SJCRH30 (cell line): ENCODE measurements around the gene PTGDS. TPM values are rescaled to one million over a fixed set of nuclear protein-coding genes. Genes with fewer than 3 reads are reported as not detected.

Experiments
- DNase-seq, 2 experiments: peaks; one replicate each; pipeline ENCODE4 v3.0.0-alpha.2; 2015 to 2020
- H3K27ac ChIP-seq: fragments of 250-450 bp; sonication (Bioruptor Pico); 2 replicates; pipeline ENCODE4 v1.5.1; 2020; ENCODE audit warnings: mild to moderate bottlenecking, moderate library complexity
- H3K27me3 ChIP-seq: fragments of 250-450 bp; sonication (Bioruptor Pico); 2 replicates; pipeline ENCODE4 v1.5.1; 2020; ENCODE audit warnings: mild to moderate bottlenecking, moderate library complexity
- H3K36me3 ChIP-seq: fragments of 250-450 bp; sonication (Bioruptor Pico); 2 replicates; pipeline ENCODE4 v1.5.1; 2020; ENCODE audit warnings: mild to moderate bottlenecking, moderate library complexity
- H3K4me1 ChIP-seq: fragments of 250-450 bp; sonication (Bioruptor Pico); 2 replicates; pipeline ENCODE4 v1.5.1; 2020; ENCODE audit warnings: mild to moderate bottlenecking, moderate library complexity
- H3K4me3 ChIP-seq: fragments of 250-450 bp; sonication (Bioruptor Pico); 2 replicates; pipeline ENCODE4 v1.5.1; 2020; ENCODE audit warnings: mild to moderate bottlenecking, moderate library complexity
- H3K9me3 ChIP-seq: fragments of 250-450 bp; sonication (Bioruptor Pico); replicated peaks from 2 replicates; pipeline ENCODE4 v1.5.1; 2020; ENCODE audit warnings: mild to moderate bottlenecking, moderate library complexity
- total RNA-seq: library from RNA; depleted of rRNA; stranded (reverse); fragments of >200 nt; shearing (Covaris generic); gene quantifications from 2 replicates; pipeline ENCODE4 v1.2.3, GENCODE V29; 2014

PTGDS gene
- total RNA-seq, 1 experiment from 2014 or later = not detected

DNA sequence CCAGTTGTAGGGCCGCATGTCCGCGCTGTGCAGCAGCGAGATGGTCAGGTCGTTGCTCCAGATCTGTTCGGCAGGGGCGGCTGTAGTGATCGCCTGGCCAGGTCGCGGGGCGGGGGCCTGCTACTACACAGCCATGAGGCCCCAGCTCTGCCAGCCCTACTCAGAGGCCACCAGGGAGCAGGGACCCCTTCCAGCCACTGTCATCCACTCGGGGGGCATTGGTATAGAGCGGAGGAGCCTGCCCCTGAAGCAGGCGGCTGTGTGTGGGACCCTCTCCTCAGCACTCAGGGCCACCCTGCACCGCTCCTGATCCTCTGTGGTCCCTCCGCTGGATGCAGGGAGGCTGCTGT, 34.4 kb upstream of the PTGDS start:
- no peak for DNase-seq
- Histone ChIP-seq H3K4me1 (peaks cover 3% of the 10 kb centered on the region; the same call in 1 of the 2 replicates), H3K9me3 (0 out of 2 replicates have a peak, but pooled peaks cover 2% of the 10 kb centered on the region), H3K4me3 (no peak overlapping the region), H3K36me3 (peaks cover 41% of the 10 kb centered on the region), H3K27ac (no peak overlapping the region), H3K27me3 (peaks cover 7% of the 10 kb centered on the region; the same call in 1 of the 2 replicates)

DNA sequence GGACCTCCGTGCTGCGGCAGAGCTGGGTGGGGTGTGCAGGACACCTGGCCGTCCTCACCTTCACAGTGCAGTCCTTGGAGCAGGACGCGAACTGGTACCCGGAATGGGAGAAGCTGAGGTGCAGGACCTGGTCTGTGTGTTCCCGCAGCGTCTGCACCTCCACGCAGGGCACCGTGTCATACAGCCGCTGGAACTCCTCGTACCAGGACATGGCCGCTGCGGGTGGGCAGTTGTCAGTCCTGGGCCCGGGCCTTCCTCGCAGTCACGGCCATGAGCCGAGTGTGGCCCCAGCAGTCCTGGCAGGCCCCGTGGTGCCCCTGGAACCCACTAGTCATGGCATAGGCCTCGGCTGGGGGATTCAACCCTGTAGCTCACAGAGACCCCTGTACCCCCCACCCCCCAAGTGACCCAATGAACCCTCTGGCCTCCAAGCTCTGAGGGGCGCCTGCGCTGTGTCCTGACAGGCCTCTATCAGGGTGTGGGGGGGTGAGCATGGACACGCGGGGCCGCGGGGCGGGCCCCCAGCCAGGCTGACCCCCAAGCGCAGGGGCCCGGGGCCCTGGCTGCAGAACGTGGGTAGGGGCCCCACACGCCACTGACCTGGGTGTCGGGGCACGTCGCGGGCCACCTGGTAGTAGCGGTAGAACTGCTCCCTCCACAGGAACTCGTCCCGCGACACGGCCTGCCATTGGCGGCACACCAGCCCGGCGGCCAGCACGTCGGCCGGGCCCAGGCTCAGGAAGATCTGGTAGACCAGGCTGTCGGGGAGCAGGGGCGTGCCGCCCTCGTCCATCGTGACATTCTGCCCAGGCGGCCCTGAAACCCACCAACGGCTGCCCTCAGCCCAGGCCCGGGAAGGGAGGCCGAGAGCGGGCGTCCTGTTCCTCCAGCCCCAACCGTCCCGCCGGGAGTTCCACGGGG, 33.8 kb upstream of the PTGDS start:
- peak overlapping the region; percentile 74 for H3K4me3 ChIP-seq
- H3K27me3 ChIP-seq = peaks cover 7% of the 10 kb centered on the region; the same call in 1 of the 2 replicates
- H3K27ac ChIP-seq = no peak overlapping the region
- H3K4me1 ChIP-seq = peaks cover 3% of the 10 kb centered on the region; the same call in 1 of the 2 replicates
- peaks cover 39% of the 10 kb centered on the region for H3K36me3 ChIP-seq
- 0 out of 2 replicates have a peak, but pooled peaks cover 2% of the 10 kb centered on the region for H3K9me3 ChIP-seq
- DNase-seq = peak; percentile 52

DNA sequence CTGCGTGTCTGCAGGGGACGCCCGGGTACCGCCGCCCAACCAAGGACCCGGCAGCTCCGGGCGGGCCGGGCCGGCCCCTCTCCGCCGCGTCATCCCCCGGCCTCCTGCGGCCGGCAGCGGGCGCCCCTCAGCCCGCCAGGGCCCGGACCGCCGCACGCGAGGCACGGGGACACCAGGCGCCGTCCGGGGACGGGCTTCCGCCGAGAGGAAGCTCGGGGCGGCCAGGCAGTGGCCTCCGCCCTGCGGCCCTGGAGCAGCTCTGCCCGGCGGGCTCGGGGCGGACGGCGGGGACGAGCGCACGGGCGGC, 33.1 kb upstream of the PTGDS start:
- H3K27ac ChIP-seq = no peak overlapping the region
- 0 out of 2 replicates have a peak, but pooled peaks cover under 1% of the 10 kb centered on the region for H3K9me3 ChIP-seq
- peaks cover 34% of the 10 kb centered on the region for H3K36me3 ChIP-seq
- H3K27me3 ChIP-seq = peaks cover 7% of the 10 kb centered on the region; the same call in 1 of the 2 replicates
- peak overlapping the region; percentile 74 for H3K4me3 ChIP-seq
- peaks cover 3% of the 10 kb centered on the region; the same call in 1 of the 2 replicates for H3K4me1 ChIP-seq
- no peak for DNase-seq

DNA sequence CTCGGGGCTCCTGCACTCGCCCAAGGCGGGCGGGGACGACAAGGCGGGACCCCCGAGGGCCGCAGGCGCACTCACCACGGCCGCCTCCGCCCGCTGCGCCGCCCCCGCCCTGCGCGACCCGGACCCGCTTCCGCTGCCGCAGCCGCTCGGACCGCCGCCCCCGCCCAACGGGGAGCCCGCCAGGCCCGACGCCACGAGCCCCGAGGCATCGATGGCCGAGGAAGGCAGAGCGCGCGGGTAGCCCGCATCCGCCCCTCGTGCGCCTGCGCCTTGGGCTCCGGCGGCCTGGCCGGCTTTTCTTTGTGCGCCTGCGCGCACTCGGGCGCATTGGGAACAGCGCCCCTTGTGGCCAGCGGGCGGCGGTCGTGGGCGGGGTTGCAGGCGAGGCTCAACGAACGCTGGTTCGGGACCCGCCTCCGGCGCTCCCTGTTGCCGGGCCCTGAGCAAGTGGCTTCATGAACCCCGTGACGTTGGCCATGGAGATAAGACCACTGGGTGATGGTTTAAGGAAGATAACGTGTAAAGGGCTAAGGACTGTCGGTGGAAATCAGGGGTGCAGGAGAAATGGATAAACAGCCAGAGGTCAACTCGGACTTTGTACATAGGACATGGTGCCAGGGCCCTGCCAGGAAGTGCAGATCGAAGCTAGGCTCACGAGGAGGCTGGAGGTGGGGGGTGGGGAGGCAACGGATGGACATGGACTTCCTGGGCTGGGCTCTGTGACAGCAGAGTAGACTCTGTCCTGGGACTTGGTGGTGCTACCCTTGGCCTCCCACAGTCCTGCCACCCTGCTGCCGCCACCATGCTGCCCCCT, 32.6 kb upstream of the PTGDS start, which contains the start of the genes C8G and FBXW5:
C8G (plus strand) TSS at position 725 of the 814 bp plus-strand sequence; CDS start at position 803, 78 bp downstream.
FBXW5 (minus strand) TSS at position 220 of the 814 bp plus-strand sequence. CDS start 655 bp downstream, outside the sequence.
- Histone ChIP-seq H3K36me3 (peaks cover 29% of the 10 kb centered on the region), H3K27ac (no peak within 1 kb of the TSS), H3K4me1 (peaks cover 3% of the 10 kb centered on the region; the same call in 1 of the 2 replicates), H3K9me3 (no peaks in the 10 kb centered on the region), H3K4me3 (peak within 1 kb of the TSS; percentile 74), H3K27me3 (peaks cover 7% of the 10 kb centered on the region; the same call in 1 of the 2 replicates)
- peak; percentile 95 to 97 for DNase-seq

DNA sequence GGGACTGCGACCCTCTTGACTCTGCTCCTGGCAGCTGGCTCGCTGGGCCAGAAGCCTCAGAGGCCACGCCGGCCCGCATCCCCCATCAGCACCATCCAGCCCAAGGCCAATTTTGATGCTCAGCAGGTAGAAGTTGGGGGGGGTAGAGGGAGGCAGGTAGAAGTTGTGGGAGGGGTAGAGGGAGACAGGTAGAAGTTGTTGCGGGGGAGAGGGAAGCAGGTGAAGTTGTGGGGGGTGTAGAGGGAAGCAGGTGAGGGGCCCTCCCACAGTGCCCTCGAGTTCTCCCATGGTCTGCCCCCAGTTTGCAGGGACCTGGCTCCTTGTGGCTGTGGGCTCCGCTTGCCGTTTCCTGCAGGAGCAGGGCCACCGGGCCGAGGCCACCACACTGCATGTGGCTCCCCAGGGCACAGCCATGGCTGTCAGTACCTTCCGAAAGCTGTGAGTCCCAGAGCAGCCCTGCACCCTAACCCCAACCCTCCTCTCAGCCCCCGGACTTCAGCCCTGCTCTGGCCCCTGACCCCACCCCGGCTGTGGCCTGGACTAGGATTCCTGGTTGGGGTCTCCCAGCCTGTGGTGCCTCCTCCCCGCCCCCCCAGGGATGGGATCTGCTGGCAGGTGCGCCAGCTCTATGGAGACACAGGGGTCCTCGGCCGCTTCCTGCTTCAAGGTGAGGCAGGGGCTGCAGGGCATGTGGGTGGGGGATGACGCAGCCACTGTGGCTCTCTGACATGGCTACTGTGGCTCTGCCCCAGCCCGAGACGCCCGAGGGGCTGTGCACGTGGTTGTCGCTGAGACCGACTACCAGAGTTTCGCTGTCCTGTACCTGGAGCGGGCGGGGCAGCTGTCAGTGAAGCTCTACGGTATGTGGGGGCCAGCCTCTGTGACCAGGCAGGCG, 31.7 kb upstream of the PTGDS start:
- Histone ChIP-seq H3K27me3 (peaks cover 9% of the 10 kb centered on the region; the same call in 1 of the 2 replicates), H3K9me3 (no peaks in the 10 kb centered on the region), H3K36me3 (peaks cover 22% of the 10 kb centered on the region), H3K27ac (no peak overlapping the region), H3K4me3 (no peak overlapping the region), H3K4me1 (peaks cover 3% of the 10 kb centered on the region; the same call in 1 of the 2 replicates)
- DNase-seq = no peak

DNA sequence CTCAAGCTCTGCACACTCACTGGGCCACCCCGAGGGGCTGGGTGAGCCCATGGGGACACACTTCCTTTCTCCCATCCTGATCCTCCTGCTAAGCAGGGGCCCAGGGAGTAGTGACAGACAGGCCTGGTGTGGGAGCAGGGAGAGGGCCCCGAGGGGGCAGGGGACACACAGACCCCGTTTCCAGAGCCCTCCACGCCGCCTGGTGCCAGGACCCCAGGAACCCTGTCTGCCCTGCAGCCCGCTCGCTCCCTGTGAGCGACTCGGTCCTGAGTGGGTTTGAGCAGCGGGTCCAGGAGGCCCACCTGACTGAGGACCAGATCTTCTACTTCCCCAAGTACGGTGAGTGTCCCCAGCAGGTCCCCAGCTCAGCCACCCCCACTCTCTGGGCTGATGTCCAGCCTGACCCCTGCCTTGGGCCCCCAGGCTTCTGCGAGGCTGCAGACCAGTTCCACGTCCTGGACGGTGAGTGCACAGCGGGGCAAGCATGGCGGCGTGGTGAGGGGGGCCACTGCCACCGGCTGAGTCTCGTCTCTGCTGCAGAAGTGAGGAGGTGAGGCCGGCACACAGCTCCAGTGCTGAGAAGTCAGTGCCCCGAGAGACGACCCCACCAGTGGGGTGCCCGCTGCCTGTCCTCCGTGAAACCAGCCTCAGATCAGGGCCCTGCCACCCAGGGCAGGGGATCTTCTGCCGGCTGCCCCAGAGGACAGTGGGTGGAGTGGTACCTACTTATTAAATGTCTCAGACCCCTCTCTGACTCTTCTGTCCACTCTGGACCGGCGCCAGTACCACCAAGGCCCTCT, 30.9 kb upstream of the PTGDS start:
- Histone ChIP-seq H3K27ac (no peak overlapping the region), H3K9me3 (no peaks in the 10 kb centered on the region), H3K27me3 (peaks cover 15% of the 10 kb centered on the region; the same call in 1 of the 2 replicates), H3K36me3 (peaks cover 14% of the 10 kb centered on the region), H3K4me3 (no peak overlapping the region), H3K4me1 (peaks cover 3% of the 10 kb centered on the region; the same call in 1 of the 2 replicates)
- DNase-seq = peak in 1 of 2 experiments; percentile 4

DNA sequence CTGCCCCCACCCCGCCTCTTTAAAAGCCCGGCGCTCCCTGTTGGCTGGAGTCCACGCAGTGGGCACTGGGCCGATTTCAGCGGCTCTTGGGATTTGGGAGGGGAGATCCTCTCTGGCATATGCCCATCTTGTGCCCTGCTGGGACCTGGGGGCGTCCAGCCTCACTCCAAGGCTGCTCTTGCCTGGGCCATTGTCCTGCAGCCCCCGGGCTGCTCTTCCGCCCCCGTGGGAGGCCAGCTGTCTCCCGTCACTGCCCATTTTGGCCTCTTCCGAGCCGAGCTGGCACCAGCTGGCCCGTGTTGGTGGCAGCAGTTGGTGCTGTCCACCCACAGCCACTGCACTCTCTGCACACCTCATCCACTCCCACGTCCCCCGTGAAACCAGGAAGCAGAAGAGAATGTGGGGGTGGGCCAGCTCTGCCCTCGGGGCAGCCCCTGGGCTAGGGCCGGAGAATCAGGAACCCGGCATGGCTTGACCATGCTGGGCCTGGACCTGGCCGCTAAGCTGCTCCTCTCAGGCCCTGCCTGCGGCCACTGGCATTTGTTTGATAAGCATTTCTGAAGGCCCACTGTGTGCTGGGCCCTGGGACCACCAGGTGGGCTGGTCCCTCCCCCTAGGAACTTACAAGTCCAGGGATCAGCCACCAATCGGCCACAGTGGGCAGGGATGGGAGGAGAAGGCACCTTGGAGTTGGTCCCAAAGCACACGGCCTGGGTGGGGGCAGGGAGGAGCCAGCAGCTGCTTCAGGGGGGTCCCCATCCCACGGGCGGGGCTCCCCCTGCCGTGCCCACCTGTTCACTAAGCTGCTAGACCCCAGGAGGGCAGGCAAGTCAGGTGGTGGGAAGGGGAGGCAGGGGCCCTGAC, 30.0 kb upstream of the PTGDS start:
- Histone ChIP-seq H3K4me1 (peaks cover 3% of the 10 kb centered on the region; the same call in 1 of the 2 replicates), H3K27me3 (peaks cover 21% of the 10 kb centered on the region), H3K4me3 (no peak overlapping the region), H3K9me3 (no peaks in the 10 kb centered on the region), H3K36me3 (peaks cover 6% of the 10 kb centered on the region), H3K27ac (no peak overlapping the region)
- peak in 1 of 2 experiments; percentile 14 for DNase-seq

DNA sequence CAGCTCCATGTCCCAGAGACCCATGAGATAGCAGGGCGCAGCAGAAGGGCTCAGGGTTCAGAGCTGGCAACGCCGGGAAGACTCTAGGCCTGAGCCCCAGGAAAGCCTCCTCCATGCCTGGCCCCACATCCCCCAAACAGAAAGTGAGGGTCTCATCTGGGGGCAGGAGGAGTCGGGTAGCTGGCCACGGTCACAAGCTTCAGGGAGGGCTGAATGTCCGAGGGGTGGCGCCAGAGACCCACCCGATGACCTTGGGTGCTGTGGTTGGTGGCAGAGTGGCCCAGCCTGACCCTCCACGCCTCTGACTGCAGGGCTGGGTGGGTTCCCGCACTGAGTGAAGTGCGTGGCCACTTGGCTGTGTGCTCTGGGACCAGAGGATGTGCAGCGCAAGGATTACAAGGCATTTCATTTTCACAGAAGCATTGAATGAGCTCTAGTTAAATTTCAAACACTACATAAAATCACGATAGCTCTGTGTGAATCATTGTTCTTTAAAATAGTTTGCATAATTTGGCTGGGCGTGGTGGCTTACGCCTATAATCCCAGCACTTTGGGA, 29.3 kb upstream of the PTGDS start:
- peak; percentile 64 to 72 for DNase-seq

DNA sequence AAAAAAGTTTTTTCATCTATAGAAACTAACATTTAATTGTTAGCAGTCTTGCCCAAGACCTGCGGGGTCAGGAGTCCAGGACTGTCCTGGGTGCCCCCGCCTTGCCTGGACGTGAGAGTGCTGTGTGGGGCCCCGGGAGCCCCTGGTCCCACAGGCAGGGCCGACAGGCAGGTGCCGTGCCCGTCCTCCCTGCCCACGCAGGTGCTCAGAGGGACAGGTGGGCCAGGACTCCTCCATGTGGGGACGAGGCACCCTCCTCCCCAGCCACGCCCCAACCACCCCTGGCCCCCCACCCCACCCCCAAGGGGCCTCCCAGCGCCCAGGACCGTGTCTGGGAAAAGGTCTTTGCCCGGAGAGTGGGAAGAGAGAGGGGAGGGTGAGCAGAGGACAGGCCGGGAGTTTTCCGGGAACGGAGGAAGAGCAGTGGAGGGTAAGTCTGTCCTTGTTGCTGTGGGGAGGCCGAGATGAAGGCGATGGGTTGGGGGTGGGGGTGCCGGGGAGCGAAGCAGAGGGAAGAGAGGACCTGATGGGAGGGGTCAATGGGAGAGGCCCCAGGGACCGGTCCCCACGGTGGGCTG, 28.0 kb upstream of the PTGDS start:
- Histone ChIP-seq H3K27me3 (peaks cover 34% of the 10 kb centered on the region), H3K27ac (no peak overlapping the region), H3K36me3 (no peaks in the 10 kb centered on the region), H3K4me3 (peak overlapping the region; percentile 55), H3K9me3 (no peaks in the 10 kb centered on the region), H3K4me1 (no peaks in the 10 kb centered on the region)
- DNase-seq = peak in 1 of 2 experiments; percentile 2

More for the DNA sequence above, 29.3 kb upstream of the PTGDS start:
- Histone ChIP-seq H3K27me3 (peaks cover 26% of the 10 kb centered on the region), H3K27ac (no peak overlapping the region), H3K4me1 (peaks cover 3% of the 10 kb centered on the region; the same call in 1 of the 2 replicates), H3K9me3 (no peaks in the 10 kb centered on the region), H3K4me3 (no peak overlapping the region), H3K36me3 (no peaks in the 10 kb centered on the region)

DNA sequence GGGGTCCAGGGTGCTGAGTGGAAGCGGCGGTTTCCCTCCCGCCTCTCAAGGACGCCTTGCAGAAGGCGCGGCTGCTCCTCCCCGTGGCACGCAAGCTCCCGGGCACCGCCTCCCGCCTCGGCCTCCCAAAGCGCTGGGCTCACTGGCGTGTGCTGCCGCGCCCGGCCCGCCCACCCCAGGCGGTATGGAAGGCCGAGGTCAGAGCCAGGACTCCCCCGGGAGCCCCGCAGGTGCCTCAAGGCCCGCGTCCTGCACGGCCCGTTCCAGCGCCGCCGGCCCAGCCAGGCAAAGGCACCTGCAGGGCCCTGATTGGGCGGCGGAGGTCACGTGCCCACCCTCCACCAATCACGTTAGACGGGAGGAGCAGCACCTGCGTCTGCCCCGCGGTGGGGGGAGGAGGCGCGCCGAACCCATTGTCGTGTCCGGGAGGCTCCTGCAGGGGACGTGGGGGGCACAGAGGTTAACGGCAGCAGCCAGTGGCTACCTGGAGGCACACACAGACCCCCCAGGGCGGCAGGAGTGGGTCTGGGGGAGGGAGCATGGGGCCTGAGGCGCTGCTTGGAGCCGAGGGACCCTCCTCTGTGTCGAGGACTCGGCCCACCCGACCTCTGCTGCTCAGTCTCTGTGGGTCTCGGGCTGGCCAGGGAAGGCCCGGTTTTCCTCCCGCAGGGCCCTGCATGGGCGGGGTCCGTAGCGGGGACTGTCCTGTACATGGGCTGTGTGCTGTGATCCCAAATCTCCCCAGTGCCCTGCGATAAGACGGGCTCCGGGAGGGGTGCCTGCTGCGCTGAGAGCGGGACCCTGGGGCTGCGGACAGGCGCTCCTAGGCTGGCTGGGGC, 27.3 kb upstream of the PTGDS start:
- H3K36me3 ChIP-seq = no peaks in the 10 kb centered on the region
- no peak overlapping the region for H3K27ac ChIP-seq
- peak; percentile 83 to 90 for DNase-seq
- no peaks in the 10 kb centered on the region for H3K9me3 ChIP-seq
- peaks cover 38% of the 10 kb centered on the region for H3K27me3 ChIP-seq
- H3K4me1 ChIP-seq = no peaks in the 10 kb centered on the region
- H3K4me3 ChIP-seq = peak overlapping the region; percentile 55

DNA sequence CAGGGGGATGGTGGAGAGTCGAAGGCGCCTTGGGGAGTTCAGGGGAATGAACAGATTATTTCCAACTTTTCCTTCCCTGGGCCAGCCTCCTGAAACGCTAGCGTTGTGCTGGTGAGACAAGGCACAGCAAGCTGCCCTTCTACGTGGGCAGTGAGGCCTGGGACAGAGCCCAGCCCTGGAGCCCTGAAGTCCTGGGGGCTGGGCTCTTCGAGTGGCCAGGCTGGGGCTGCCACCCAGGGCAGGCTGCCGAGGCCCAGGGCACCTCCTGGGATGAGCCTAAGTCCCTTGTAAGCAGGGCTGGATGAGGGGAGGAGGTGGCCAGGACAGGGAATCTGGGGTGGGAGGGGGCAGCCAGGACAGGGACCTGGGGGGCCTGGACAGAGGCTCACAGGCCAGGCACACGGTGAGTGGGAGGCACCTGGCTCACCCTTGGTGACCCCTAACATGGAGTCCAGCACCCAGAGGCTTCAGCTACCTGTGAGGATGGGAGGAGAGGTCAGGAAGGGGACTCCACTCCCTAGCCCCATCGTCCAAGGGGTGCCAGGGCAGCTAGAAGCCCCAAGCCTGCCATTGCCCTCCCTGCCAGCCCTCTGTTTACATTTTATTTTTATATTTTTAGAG, 26.5 kb upstream of the PTGDS start:
- peaks cover 41% of the 10 kb centered on the region for H3K27me3 ChIP-seq
- H3K4me3 ChIP-seq = no peak overlapping the region
- no peaks in the 10 kb centered on the region for H3K9me3 ChIP-seq
- H3K36me3 ChIP-seq = no peaks in the 10 kb centered on the region
- H3K4me1 ChIP-seq = no peaks in the 10 kb centered on the region
- no peak overlapping the region for H3K27ac ChIP-seq
- peak in 1 of 2 experiments; percentile 2 for DNase-seq
